Parathyroid adenoma (tissue), 2 donors: Measurements from ENCODE around the gene ZWILCH.

Source experiments
- H2AFZ ChIP-seq: fragments of 300-600 bp; sonication (generic); one replicate; pipeline ENCODE4 v1.7.0; 2017; ENCODE audit warnings: antibody characterized with exemption, mild to moderate bottlenecking
- H3K27ac ChIP-seq: fragments of 300-600 bp; sonication (generic); one replicate; pipeline ENCODE4 v1.7.0; 2017
- H3K27me3 ChIP-seq: fragments of 300-600 bp; sonication (generic); one replicate; pipeline ENCODE4 v1.7.0; 2017; ENCODE audit warnings: low read length; ENCODE audit not compliant: control insufficient read depth, insufficient read depth
- H3K36me3 ChIP-seq: fragments of 300-600 bp; sonication (generic); one replicate; pipeline ENCODE4 v1.7.0; 2017; ENCODE audit warnings: low read length; ENCODE audit not compliant: control insufficient read depth, insufficient read depth
- H3K4me1 ChIP-seq: fragments of 300-600 bp; sonication (generic); one replicate; pipeline ENCODE4 v1.7.0; 2017; ENCODE audit warnings: control low read depth
- H3K4me2 ChIP-seq: fragments of 300-600 bp; sonication (generic); one replicate; pipeline ENCODE4 v1.7.0; 2017; ENCODE audit warnings: low read length
- H3K4me3 ChIP-seq: fragments of 300-600 bp; sonication (generic); one replicate; pipeline ENCODE4 v1.7.0; 2017; ENCODE audit warnings: low read depth, low read length
- H3K79me2 ChIP-seq: fragments of 300-600 bp; sonication (generic); one replicate; pipeline ENCODE4 v1.7.0; 2017; ENCODE audit warnings: control low read depth
- H3K9ac ChIP-seq: fragments of 300-600 bp; sonication (generic); one replicate; pipeline ENCODE4 v1.7.0; 2017; ENCODE audit warnings: mild to moderate bottlenecking
- H3K9me3 ChIP-seq: fragments of 300-600 bp; sonication (generic); one replicate; pipeline ENCODE4 v1.7.0; 2017; ENCODE audit warnings: low read length; ENCODE audit not compliant: control insufficient read depth
- TF ChIP-seq, protein P1 (sequence below): fragments of 300-600 bp; sonication (generic); IDR thresholded peaks from one replicate; pipeline ENCODE4 v1.7.0; 2017; ENCODE audit warnings: antibody characterized with exemption, mild to moderate bottlenecking
- donor health status: primary hyperparathyroidism.

Gene ZWILCH

DNA sequence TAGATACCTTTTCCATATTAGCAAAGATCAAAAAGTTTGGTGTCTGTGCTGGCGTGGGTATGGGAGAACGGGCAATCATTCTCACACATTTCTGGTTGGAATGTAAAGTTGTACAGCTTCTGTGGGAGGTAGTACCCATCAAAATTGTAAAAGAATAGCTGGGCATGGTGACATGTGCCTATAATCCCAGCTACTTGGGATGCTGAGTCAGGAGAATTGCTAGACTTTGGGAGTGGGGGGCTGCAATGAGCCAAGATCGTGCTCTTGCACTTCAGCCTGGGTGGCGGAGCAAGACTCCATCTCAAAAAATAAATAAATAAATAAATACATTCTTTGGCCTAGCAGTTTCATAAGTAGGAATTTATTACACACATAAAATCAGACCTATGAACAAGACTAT lies 37.8 kb downstream of the ZWILCH start:
- no peaks in the 10 kb centered on the region for H3K79me2 ChIP-seq
- no peak overlapping the region for H3K4me3 ChIP-seq
- no peaks in the 10 kb centered on the region for H3K36me3 ChIP-seq
- no peaks in the 10 kb centered on the region for H3K27me3 ChIP-seq
- no peaks in the 10 kb centered on the region for H3K4me1 ChIP-seq
- no peak overlapping the region for H2AFZ ChIP-seq
- H3K9me3 ChIP-seq = no peaks in the 10 kb centered on the region
- H3K4me2 ChIP-seq = no peak overlapping the region
- TF ChIP-seq, protein P1, sequence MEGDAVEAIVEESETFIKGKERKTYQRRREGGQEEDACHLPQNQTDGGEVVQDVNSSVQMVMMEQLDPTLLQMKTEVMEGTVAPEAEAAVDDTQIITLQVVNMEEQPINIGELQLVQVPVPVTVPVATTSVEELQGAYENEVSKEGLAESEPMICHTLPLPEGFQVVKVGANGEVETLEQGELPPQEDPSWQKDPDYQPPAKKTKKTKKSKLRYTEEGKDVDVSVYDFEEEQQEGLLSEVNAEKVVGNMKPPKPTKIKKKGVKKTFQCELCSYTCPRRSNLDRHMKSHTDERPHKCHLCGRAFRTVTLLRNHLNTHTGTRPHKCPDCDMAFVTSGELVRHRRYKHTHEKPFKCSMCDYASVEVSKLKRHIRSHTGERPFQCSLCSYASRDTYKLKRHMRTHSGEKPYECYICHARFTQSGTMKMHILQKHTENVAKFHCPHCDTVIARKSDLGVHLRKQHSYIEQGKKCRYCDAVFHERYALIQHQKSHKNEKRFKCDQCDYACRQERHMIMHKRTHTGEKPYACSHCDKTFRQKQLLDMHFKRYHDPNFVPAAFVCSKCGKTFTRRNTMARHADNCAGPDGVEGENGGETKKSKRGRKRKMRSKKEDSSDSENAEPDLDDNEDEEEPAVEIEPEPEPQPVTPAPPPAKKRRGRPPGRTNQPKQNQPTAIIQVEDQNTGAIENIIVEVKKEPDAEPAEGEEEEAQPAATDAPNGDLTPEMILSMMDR = no peak
- no peak overlapping the region for H3K27ac ChIP-seq
- H3K9ac ChIP-seq = no peak overlapping the region

DNA sequence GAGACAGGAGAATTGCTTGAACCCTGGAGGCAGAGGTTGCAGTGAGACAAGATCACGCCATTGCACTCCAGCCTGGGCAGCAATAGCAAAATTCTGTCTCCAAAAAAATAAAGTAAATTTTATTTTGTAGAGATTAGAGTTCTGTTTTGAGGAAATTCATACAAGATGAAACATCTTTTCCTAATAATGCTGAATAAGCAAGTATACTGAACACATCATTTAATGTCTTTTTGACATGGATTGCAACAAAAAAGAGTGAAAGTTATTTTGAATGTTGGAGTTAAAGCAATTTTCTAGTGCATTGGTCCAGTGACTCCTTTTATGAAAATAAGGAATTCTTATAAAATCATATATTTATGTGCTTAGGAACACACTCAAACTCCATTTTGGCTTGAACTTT lies 40.1 kb downstream of the ZWILCH start:
- no peak overlapping the region for H3K9ac ChIP-seq
- TF ChIP-seq, protein P1 = no peak
- no peaks in the 10 kb centered on the region for H3K27me3 ChIP-seq
- H3K36me3 ChIP-seq = no peaks in the 10 kb centered on the region
- H3K4me3 ChIP-seq = no peak overlapping the region
- H3K4me1 ChIP-seq = no peaks in the 10 kb centered on the region
- H3K4me2 ChIP-seq = no peak overlapping the region
- no peaks in the 10 kb centered on the region for H3K9me3 ChIP-seq
- H3K27ac ChIP-seq = no peak overlapping the region
- no peaks in the 10 kb centered on the region for H3K79me2 ChIP-seq
- H2AFZ ChIP-seq = no peak overlapping the region

DNA sequence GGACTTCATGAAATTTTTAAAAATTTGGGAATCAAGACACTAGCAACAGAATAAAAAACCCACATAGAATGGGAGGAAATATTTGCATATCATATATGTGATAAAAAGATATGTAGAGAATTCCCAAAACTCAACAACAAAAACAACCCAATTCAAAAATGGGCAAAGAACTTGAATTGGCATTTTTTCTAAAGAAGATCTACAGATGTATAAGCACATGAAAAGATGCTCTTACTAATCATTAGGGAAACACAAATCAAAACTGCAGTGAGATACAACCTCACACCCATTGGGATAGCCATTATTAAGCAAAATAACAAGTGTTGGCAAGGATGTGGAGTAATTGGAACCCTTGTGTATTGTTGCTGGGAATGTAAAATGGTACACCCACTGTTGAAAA lies 50.6 kb downstream of the ZWILCH start:
- Histone ChIP-seq H3K9ac (no peak overlapping the region), H3K4me3 (no peak overlapping the region), H3K79me2 (no peaks in the 10 kb centered on the region), H3K27ac (no peak overlapping the region), H3K9me3 (no peaks in the 10 kb centered on the region), H3K4me1 (no peaks in the 10 kb centered on the region), H3K27me3 (no peaks in the 10 kb centered on the region), H3K4me2 (no peak overlapping the region), H2AFZ (no peak overlapping the region), H3K36me3 (no peaks in the 10 kb centered on the region)
- TF ChIP-seq, protein P1 = no peak

DNA sequence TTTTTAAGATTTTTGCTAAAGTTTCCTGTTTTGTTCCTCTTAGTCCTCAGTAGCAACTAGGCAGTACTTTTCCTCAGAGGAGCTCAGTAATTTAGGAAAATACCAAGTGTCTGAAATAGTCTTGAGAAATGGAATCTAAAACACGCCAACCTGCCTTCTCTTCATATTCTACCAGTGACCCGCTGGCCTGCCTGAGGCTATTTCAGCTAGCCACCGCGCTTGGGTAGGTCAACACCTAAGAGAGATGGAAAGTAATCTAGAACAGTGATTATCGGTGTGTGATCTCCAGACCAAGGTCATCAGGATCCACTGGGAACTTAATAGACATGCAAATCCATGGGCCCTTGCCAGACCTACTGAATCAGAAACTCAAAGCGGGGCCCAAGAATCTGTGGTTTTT lies 53.1 kb downstream of the ZWILCH start:
- H3K4me2 ChIP-seq = no peak overlapping the region
- no peaks in the 10 kb centered on the region for H3K27me3 ChIP-seq

More for the DNA sequence above, 53.1 kb downstream of the ZWILCH start:
- Histone ChIP-seq H3K4me3 (no peak overlapping the region), H3K4me1 (no peaks in the 10 kb centered on the region), H3K79me2 (no peaks in the 10 kb centered on the region), H2AFZ (no peak overlapping the region), H3K36me3 (no peaks in the 10 kb centered on the region), H3K27ac (no peak overlapping the region), H3K9ac (no peak overlapping the region), H3K9me3 (no peaks in the 10 kb centered on the region)
- TF ChIP-seq, protein P1 = no peak
